ENCODE data around the gene ASCL1. TPM values are rescaled to one million over a fixed set of nuclear protein-coding genes. Genes with fewer than 3 reads are reported as not detected.

The ASCL1 gene
- total and polyA plus RNA-seq, 2 of the 13 experiments (the other 11 are each of a cell fraction or from before 2014, with no cell fraction given): not detected

DNA sequence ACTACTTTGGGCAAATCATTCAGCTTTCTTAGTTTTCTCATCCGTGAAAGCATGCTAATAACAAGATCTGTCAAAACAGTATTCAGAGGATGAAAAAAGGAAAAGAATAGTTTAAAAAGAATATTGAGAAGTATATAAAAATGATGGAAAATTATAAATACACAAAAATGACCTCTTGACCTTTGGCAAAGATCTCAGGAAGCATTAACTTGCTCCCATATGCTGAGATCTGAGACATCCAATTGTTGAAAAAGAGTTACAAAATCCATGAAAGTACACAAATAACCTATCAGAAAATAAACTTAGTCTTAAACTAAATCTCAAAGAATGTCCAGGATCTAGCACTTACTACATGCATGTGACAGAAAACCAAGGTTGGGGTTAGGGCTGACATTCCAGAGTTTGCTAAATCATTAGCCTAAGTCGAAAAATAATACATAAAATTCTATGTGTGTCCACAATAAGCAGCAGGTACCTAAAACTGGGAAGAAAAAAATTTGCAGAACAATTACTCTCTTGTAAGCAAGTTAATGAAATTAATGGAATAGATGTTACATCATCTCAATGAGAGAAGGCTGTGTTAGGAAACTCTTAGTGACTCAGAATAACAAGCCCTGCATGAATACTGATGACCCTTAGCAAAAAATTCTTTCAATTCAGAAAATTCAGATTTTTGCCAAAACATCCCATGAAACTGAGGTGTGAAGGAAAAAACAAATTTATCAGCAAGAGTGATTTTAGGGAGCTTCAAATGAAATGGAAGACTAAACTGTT is 43.8 kb upstream of the ASCL1 start (continued):
- no peak for TF ChIP-seq MZF1 (CRISPR knock-in tag; IDR thresholded peaks at IDR 0.05; ENCODE audit: borderline replicate concordance)
- TF ChIP-seq, protein P1, sequence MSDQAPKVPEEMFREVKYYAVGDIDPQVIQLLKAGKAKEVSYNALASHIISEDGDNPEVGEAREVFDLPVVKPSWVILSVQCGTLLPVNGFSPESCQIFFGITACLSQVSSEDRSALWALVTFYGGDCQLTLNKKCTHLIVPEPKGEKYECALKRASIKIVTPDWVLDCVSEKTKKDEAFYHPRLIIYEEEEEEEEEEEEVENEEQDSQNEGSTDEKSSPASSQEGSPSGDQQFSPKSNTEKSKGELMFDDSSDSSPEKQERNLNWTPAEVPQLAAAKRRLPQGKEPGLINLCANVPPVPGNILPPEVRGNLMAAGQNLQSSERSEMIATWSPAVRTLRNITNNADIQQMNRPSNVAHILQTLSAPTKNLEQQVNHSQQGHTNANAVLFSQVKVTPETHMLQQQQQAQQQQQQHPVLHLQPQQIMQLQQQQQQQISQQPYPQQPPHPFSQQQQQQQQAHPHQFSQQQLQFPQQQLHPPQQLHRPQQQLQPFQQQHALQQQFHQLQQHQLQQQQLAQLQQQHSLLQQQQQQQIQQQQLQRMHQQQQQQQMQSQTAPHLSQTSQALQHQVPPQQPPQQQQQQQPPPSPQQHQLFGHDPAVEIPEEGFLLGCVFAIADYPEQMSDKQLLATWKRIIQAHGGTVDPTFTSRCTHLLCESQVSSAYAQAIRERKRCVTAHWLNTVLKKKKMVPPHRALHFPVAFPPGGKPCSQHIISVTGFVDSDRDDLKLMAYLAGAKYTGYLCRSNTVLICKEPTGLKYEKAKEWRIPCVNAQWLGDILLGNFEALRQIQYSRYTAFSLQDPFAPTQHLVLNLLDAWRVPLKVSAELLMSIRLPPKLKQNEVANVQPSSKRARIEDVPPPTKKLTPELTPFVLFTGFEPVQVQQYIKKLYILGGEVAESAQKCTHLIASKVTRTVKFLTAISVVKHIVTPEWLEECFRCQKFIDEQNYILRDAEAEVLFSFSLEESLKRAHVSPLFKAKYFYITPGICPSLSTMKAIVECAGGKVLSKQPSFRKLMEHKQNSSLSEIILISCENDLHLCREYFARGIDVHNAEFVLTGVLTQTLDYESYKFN (CRISPR knock-in tag; conservative IDR thresholded peaks at IDR 0.05): no peak
- peak; percentile 33; the same call in 1 of the 2 replicates for TF ChIP-seq CEBPB (IDR thresholded peaks at IDR 0.05; ENCODE audit: borderline replicate concordance, low read depth, low read length)
- no peak for TF ChIP-seq ZNF30 (CRISPR knock-in tag; IDR thresholded peaks at IDR 0.05)
- no peak for TF ChIP-seq ZNF326 (CRISPR knock-in tag; IDR thresholded peaks at IDR 0.05; ENCODE audit: borderline replicate concordance)
- TF ChIP-seq, protein P2, sequence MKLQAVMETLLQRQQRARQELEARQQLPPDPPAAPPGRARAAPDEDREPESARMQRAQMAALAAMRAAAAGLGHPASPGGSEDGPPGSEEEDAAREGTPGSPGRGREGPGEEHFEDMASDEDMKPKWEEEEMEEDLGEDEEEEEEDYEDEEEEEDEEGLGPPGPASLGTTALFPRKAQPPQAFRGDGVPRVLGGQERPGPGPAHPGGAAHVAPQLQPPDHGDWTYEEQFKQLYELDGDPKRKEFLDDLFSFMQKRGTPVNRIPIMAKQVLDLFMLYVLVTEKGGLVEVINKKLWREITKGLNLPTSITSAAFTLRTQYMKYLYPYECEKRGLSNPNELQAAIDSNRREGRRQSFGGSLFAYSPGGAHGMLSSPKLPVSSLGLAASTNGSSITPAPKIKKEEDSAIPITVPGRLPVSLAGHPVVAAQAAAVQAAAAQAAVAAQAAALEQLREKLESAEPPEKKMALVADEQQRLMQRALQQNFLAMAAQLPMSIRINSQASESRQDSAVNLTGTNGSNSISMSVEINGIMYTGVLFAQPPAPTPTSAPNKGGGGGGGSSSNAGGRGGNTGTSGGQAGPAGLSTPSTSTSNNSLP (IDR thresholded peaks at IDR 0.05; ENCODE audit: low read depth, low read length): peak; percentile 30; the same call in 1 of the 2 replicates
- peak; percentile 47; the same call in 1 of the 2 replicates for TF ChIP-seq NCOA2 (CRISPR knock-in tag; IDR thresholded peaks at IDR 0.05)
- no peak for TF ChIP-seq HOMEZ (CRISPR knock-in tag; IDR thresholded peaks at IDR 0.05; ENCODE audit: low read depth)
- no peak for TF ChIP-seq ZFP36L2 (CRISPR knock-in tag; IDR thresholded peaks at IDR 0.05)
- peak in 1 of 2 experiments; percentile 30; a peak in 1 of 4 replicates for TF ChIP-seq EP300 (IDR thresholded peaks at IDR 0.05; ENCODE audit: low read depth in 2 of 2, low read length in 2 of 2)
- no peak for TF ChIP-seq EP300 (CRISPR knock-in tag; IDR thresholded peaks at IDR 0.05; ENCODE audit: borderline replicate concordance)
- TF ChIP-seq ONECUT2 (CRISPR knock-in tag; IDR thresholded peaks at IDR 0.05): 0 out of 2 replicates have a peak, but pooled peaks have one; percentile 7
- TF ChIP-seq FIP1L1 (IDR thresholded peaks at IDR 0.05; ENCODE audit: borderline replicate concordance, insufficient read depth, low read depth, low read length): no peak
- TF ChIP-seq SOX13 (IDR thresholded peaks at IDR 0.05): no peak
- TF ChIP-seq SOX13 (CRISPR knock-in tag; conservative IDR thresholded peaks at IDR 0.05 in 1 of 2, IDR thresholded peaks at IDR 0.05 in 1 of 2): peak in 1 of 2 experiments; percentile 32; a peak in 1 of 4 replicates
- no peak for TF ChIP-seq MIER2 (CRISPR knock-in tag; IDR thresholded peaks at IDR 0.05)
- TF ChIP-seq ZNF780A (CRISPR knock-in tag; IDR thresholded peaks at IDR 0.05): no peak
- no peak for TF ChIP-seq HES4 (CRISPR knock-in tag; IDR thresholded peaks at IDR 0.05; ENCODE audit: borderline replicate concordance)
- TF ChIP-seq JUND (CRISPR knock-in tag; IDR thresholded peaks at IDR 0.05): no peak
- TF ChIP-seq SP5 (CRISPR knock-in tag; IDR thresholded peaks at IDR 0.05; ENCODE audit: borderline replicate concordance, low read depth): no peak
- TF ChIP-seq SOX5 (CRISPR knock-in tag; IDR thresholded peaks at IDR 0.05; ENCODE audit: borderline replicate concordance): peak; percentile 21; the same call in 1 of the 2 replicates
- TF ChIP-seq, protein P3, sequence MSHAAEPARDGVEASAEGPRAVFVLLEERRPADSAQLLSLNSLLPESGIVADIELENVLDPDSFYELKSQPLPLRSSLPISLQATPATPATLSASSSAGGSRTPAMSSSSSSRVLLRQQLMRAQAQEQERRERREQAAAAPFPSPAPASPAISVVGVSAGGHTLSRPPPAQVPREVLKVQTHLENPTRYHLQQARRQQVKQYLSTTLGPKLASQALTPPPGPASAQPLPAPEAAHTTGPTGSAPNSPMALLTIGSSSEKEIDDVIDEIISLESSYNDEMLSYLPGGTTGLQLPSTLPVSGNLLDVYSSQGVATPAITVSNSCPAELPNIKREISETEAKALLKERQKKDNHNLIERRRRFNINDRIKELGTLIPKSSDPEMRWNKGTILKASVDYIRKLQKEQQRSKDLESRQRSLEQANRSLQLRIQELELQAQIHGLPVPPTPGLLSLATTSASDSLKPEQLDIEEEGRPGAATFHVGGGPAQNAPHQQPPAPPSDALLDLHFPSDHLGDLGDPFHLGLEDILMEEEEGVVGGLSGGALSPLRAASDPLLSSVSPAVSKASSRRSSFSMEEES (CRISPR knock-in tag; IDR thresholded peaks at IDR 0.05): 0 out of 2 replicates have a peak, but pooled peaks have one; percentile 26

Data from HepG2 (cell line).